ENCODE measurements around the gene RSAD1. TPM values are rescaled to one million over a fixed set of nuclear protein-coding genes. Genes with fewer than 3 reads are reported as not detected.

RSAD1 gene
- total RNA-seq, 2 donors from 2014 or later = 39.2 to 44.5 TPM

GRCh38 chr17:50506298-50506697 lies 27.6 kb downstream of the RSAD1 start:
- Histone ChIP-seq H3K4me1 (peaks cover 30% of the 10 kb centered on the region), H3K27me3 (no peaks in the 10 kb centered on the region), H3K27ac (no peak overlapping the region), H3K4me3 (no peak overlapping the region), H3K36me3 (replicated peaks in 1 of 2; ENCODE audit: insufficient read depth in 1 of 2, low read depth in 2 of 2) (no peaks in the 10 kb centered on the region), H3K9me3 (no peaks in the 10 kb centered on the region)
- TF ChIP-seq POLR2A (IDR thresholded peaks at IDR 0.05) (no peak), CTCF (IDR thresholded peaks at IDR 0.05) (no peak)
- intact Hi-C loops (cut with DNase I) = no loop called here
- no peak for ATAC-seq
- 83% methylated on average over 7 of the region's 7 CpGs for WGBS, 2 donors
- no peak for DNase-seq

- no peaks in the 10 kb centered on the region for H3K36me3 ChIP-seq (replicated peaks in 1 of 2; ENCODE audit: insufficient read depth in 1 of 2, low read depth in 2 of 2)
- whole genome bisulfite sequencing, 2 donors = 23 to 68% methylated on average over 17 to 39 of the region's 66 CpGs
- TF ChIP-seq POLR2A (IDR thresholded peaks at IDR 0.05) (peak in 1 of 3 donors; percentile 19), CTCF (IDR thresholded peaks at IDR 0.05) (peak in 2 of 7 experiments; percentile 27 to 35)
- H3K9me3 ChIP-seq = no peaks in the 10 kb centered on the region
- no peaks in the 10 kb centered on the region for H3K27me3 ChIP-seq
- DNase-seq (peak; percentile 74 to 86 (median 78)), ATAC-seq (peak; percentile 80)
- H3K27ac ChIP-seq = peak within 1 kb of the TSS in 3 of 4 donors; percentile 62 to 68 (median 67)
- peaks cover 38% of the 10 kb centered on the region for H3K4me1 ChIP-seq
- intact Hi-C loops (cut with DNase I) = no loop called here
- H3K4me3 ChIP-seq = peak within 1 kb of the TSS; percentile 37 to 55
These were observed 29.4 kb downstream of the RSAD1 start, which contains the start of gene MYCBPAP for GRCh38 chr17:50507871-50508572. Gene MYCBPAP (plus strand): TSS chr17:50508439. CDS start chr17:50508675, 236 bp downstream.

- H3K4me3 ChIP-seq = peak overlapping the region; percentile 37 to 55
- TF ChIP-seq CTCF (IDR thresholded peaks at IDR 0.05) = peak in 1 of 7 experiments; percentile 5
- peak in 1 of 3 donors; percentile 21 for TF ChIP-seq POLR2A (IDR thresholded peaks at IDR 0.05)
- DNase-seq (no peak), ATAC-seq (no peak)
- H3K36me3 ChIP-seq (replicated peaks in 1 of 2; ENCODE audit: insufficient read depth in 1 of 2, low read depth in 2 of 2) = no peaks in the 10 kb centered on the region
- H3K4me1 ChIP-seq = peaks cover 44% of the 10 kb centered on the region
- WGBS, 2 donors = 44 to 78% methylated on average over 20 to 32 of the region's 32 CpGs
- no peaks in the 10 kb centered on the region for H3K9me3 ChIP-seq
- intact Hi-C loops (cut with DNase I) = no loop called here
- no peaks in the 10 kb centered on the region for H3K27me3 ChIP-seq
- peak overlapping the region in 3 of 4 donors; percentile 62 to 68 (median 67) for H3K27ac ChIP-seq
These were observed 30.2 kb downstream of the RSAD1 start for GRCh38 chr17:50508573-50509460.

- H3K4me3 ChIP-seq = no peak overlapping the region
- H3K27ac ChIP-seq = peak overlapping the region in 1 of 4 donors; percentile 50
- no peaks in the 10 kb centered on the region for H3K36me3 ChIP-seq (replicated peaks in 1 of 2; ENCODE audit: insufficient read depth in 1 of 2, low read depth in 2 of 2)
- no peak for TF ChIP-seq POLR2A (IDR thresholded peaks at IDR 0.05)
- no peak for TF ChIP-seq CTCF (IDR thresholded peaks at IDR 0.05)
- intact Hi-C loops (cut with DNase I) = no loop called here
- H3K27me3 ChIP-seq = no peaks in the 10 kb centered on the region
- no peak for DNase-seq
- peaks cover 62% of the 10 kb centered on the region for H3K4me1 ChIP-seq
- ATAC-seq = no peak
- H3K9me3 ChIP-seq = no peaks in the 10 kb centered on the region
- WGBS, 2 donors = 42 to 53% methylated on average over 3 of the region's 3 CpGs
These were observed 32.4 kb downstream of the RSAD1 start for GRCh38 chr17:50511058-50511457.

Data from body of pancreas (tissue), 4 donors.